ENCODE measurements around the gene SH3BP5. TPM values are rescaled to one million over a fixed set of nuclear protein-coding genes. Genes with fewer than 3 reads are reported as not detected.

SH3BP5 gene
- polyA plus RNA-seq, 1 of the 3 experiments (the other 2 are of a cell fraction): 29.5 TPM

- H3K27ac ChIP-seq (ENCODE audit: low read depth in 2 of 2, low read length in 1 of 2): no peak overlapping the region
- H3K36me3 ChIP-seq (replicated peaks in 1 of 2; ENCODE audit: control insufficient read depth in 1 of 2, insufficient read depth in 2 of 2, low read length in 1 of 2): no peaks in the 10 kb centered on the region
- CTCF ChIA-PET: interaction anchor here (1.3 to 1.9 kb wide), 2 partner anchors 12 to 45 kb away, joined by 4 to 6 read pairs; no protein-coding TSS in a partner anchor
- H3F3A ChIP-seq (replicated peaks; ENCODE audit: insufficient read depth): peaks cover 13% of the 10 kb centered on the region
- H3K9me3 ChIP-seq: no peaks in the 10 kb centered on the region
- no peaks in the 10 kb centered on the region; the same call in 1 of the 2 replicates for H3K79me2 ChIP-seq (ENCODE audit: insufficient read depth)
- no peak overlapping the region for H3K9ac ChIP-seq
- no peaks in the 10 kb centered on the region for H3K27me3 ChIP-seq (ENCODE audit: insufficient read depth)
- no peak overlapping the region for H2AFZ ChIP-seq (ENCODE audit: low read depth)
- H3K9me2 ChIP-seq: no peaks in the 10 kb centered on the region
- DNase-seq: no peak
- POLR2A ChIA-PET: no interaction called here
- peaks cover 2 to 34% of the 10 kb centered on the region in 2 experiments; a peak in 3 of 4 replicates for H3K4me1 ChIP-seq (ENCODE audit: control insufficient read depth in 1 of 2, insufficient read depth in 2 of 2, low read depth in 1 of 2, low read length in 1 of 2)
- no peak overlapping the region for H3K4me3 ChIP-seq (ENCODE audit: low read depth in 2 of 2, low read length in 1 of 2)
- 64% methylated on average over 2 of the region's 2 CpGs for WGBS (ENCODE audit: low lambda C conversion rate)
- no peaks in the 10 kb centered on the region for H4K20me1 ChIP-seq (ENCODE audit: insufficient read depth)
- TF ChIP-seq RFX5 (IDR thresholded peaks at IDR 0.05; ENCODE audit: low read length) (no peak), YY1 (IDR thresholded peaks at IDR 0.05; ENCODE audit: low read depth) (no peak), GATA2 (CRISPR knock-in tag; IDR thresholded peaks at IDR 0.05) (no peak), TCF12 (IDR thresholded peaks at IDR 0.05) (no peak), MEF2A (IDR thresholded peaks at IDR 0.05; ENCODE audit: borderline replicate concordance, low read depth) (no peak), USF2 (IDR thresholded peaks at IDR 0.05; ENCODE audit: borderline replicate concordance, low read depth, low read length) (no peak), NRF1 (IDR thresholded peaks at IDR 0.05; ENCODE audit: low read depth, low read length) (no peak), MXI1 (IDR thresholded peaks at IDR 0.05; ENCODE audit: low read depth, low read length) (no peak), EP300 (IDR thresholded peaks at IDR 0.05; ENCODE audit: borderline replicate concordance in 1 of 2, low read depth in 1 of 2, low read length in 1 of 2) (no peak), IRF3 (IDR thresholded peaks at IDR 0.05; ENCODE audit: low read depth, low read length) (no peak), POLR2AphosphoS5 (IDR thresholded peaks at IDR 0.05; ENCODE audit: low read depth, low read length) (no peak), MAX (IDR thresholded peaks at IDR 0.05; ENCODE audit: low read depth) (no peak), SMC3 (IDR thresholded peaks at IDR 0.05; ENCODE audit: low read depth, low read length) (no peak), PBX3 (IDR thresholded peaks at IDR 0.05) (no peak), FOXM1 (IDR thresholded peaks at IDR 0.05; ENCODE audit: low read depth) (no peak), RXRA (IDR thresholded peaks at IDR 0.05; ENCODE audit: borderline replicate concordance, low read depth) (no peak), USF1 (IDR thresholded peaks at IDR 0.05; ENCODE audit: borderline replicate concordance, low read depth) (no peak), JUND (IDR thresholded peaks at IDR 0.05) (no peak), TAF1 (IDR thresholded peaks at IDR 0.05; ENCODE audit: borderline replicate concordance, low read depth, low read length) (no peak)
- H3K4me2 ChIP-seq: no peak overlapping the region
Measured at GRCh38 chr3:15312550-15312949, 19.8 kb downstream of the SH3BP5 start.
